IPS-NIHi11 (cell line): ENCODE data around the gene RAB7B.

Source experiments
- DNase-seq: peaks from one replicate; pipeline ENCODE4 v3.0.0; 2012; ENCODE audit warnings: mixed read lengths, low spot score

Gene RAB7B

GRCh38 chr1:205948886-205949285 is 54.3 kb downstream of the RAB7B start:
- no peak for DNase-seq

- DNase-seq, result no peak
Observed at GRCh38 chr1:205948039-205948438, 55.2 kb downstream of the RAB7B start.

GRCh38 chr1:205947024-205947423 is 56.2 kb downstream of the RAB7B start:
- DNase-seq, result no peak

GRCh38 chr1:205945069-205945468 is 58.1 kb downstream of the RAB7B start:
- no peak for DNase-seq

GRCh38 chr1:205944525-205944924 is 58.7 kb downstream of the RAB7B start:
- no peak for DNase-seq

- DNase-seq, result no peak
Observed at GRCh38 chr1:205943245-205943644, 60.0 kb downstream of the RAB7B start, which contains the start of gene SLC26A9. TSS of gene SLC26A9 (minus strand) at chr1:205943456. CDS start at chr1:205935820, 7,636 bp downstream.

GRCh38 chr1:205942631-205943159 is 60.5 kb downstream of the RAB7B start:
- DNase-seq, result no peak

GRCh38 chr1:205940710-205941109 is 62.5 kb downstream of the RAB7B start:
- DNase-seq, result no peak

- peak; percentile 95 for DNase-seq
Observed at GRCh38 chr1:205939690-205940330, 63.4 kb downstream of the RAB7B start.

GRCh38 chr1:205938682-205939081 is 64.5 kb downstream of the RAB7B start:
- no peak for DNase-seq

- DNase-seq, result no peak
Observed at GRCh38 chr1:205936846-205937586, 66.2 kb downstream of the RAB7B start.

- DNase-seq, result no peak
Observed at GRCh38 chr1:205936311-205936710, 66.9 kb downstream of the RAB7B start.

- no peak for DNase-seq
Observed at GRCh38 chr1:205935869-205936268, 67.3 kb downstream of the RAB7B start.

GRCh38 chr1:205934788-205935187 is 68.4 kb downstream of the RAB7B start:
- DNase-seq, result no peak

GRCh38 chr1:205933671-205934618 is 69.2 kb downstream of the RAB7B start:
- DNase-seq, result peak; percentile 56

- DNase-seq, result no peak
Observed at GRCh38 chr1:205932776-205933175, 70.4 kb downstream of the RAB7B start.

GRCh38 chr1:205930799-205931281 is 72.4 kb downstream of the RAB7B start:
- no peak for DNase-seq

- no peak for DNase-seq
Observed at GRCh38 chr1:205930195-205930577, 73.0 kb downstream of the RAB7B start.

GRCh38 chr1:205929496-205930194 is 73.5 kb downstream of the RAB7B start:
- no peak for DNase-seq

GRCh38 chr1:205928317-205928716 is 74.9 kb downstream of the RAB7B start:
- DNase-seq, result no peak

GRCh38 chr1:205927676-205928075 is 75.5 kb downstream of the RAB7B start:
- no peak for DNase-seq
